Muscle layer of colon (tissue), 2 donors: ENCODE results near the gene PLA2G6.

Experiments
- H3K27ac ChIP-seq: one replicate; pipeline ENCODE4 v1.7.0; 2013; ENCODE audit warnings: low read depth, mild to moderate bottlenecking, low read length, moderate library complexity
- H3K27me3 ChIP-seq, 2 donors: one replicate each; pipeline ENCODE4 v1.7.0; 2013; ENCODE audit warnings: low read length in 2 of 2, mild to moderate bottlenecking in 2 of 2; ENCODE audit not compliant: insufficient read depth in 2 of 2, control insufficient read depth in 1 of 2
- H3K36me3 ChIP-seq: one replicate; pipeline ENCODE4 v1.7.0; 2013; ENCODE audit warnings: mild to moderate bottlenecking, low read length; ENCODE audit not compliant: insufficient read depth
- H3K4me1 ChIP-seq: one replicate; pipeline ENCODE4 v1.7.0; 2013; ENCODE audit warnings: mild to moderate bottlenecking, low read length; ENCODE audit not compliant: insufficient read depth
- H3K4me3 ChIP-seq, 2 donors: one replicate each; pipeline ENCODE4 v1.7.0; 2013; ENCODE audit warnings: low read length in 2 of 2, low read depth in 1 of 2, mild to moderate bottlenecking in 1 of 2, moderate library complexity in 1 of 2
- H3K9ac ChIP-seq: one replicate; pipeline ENCODE4 v1.7.0; 2013; ENCODE audit warnings: low read length
- H3K9me3 ChIP-seq: one replicate; pipeline ENCODE4 v1.7.0; 2013; ENCODE audit warnings: mild to moderate bottlenecking, low read length
- donor health status: abdominal sarcoma.
- donor health status: Adenocarcinoma of cecum.

The PLA2G6 gene

DNA sequence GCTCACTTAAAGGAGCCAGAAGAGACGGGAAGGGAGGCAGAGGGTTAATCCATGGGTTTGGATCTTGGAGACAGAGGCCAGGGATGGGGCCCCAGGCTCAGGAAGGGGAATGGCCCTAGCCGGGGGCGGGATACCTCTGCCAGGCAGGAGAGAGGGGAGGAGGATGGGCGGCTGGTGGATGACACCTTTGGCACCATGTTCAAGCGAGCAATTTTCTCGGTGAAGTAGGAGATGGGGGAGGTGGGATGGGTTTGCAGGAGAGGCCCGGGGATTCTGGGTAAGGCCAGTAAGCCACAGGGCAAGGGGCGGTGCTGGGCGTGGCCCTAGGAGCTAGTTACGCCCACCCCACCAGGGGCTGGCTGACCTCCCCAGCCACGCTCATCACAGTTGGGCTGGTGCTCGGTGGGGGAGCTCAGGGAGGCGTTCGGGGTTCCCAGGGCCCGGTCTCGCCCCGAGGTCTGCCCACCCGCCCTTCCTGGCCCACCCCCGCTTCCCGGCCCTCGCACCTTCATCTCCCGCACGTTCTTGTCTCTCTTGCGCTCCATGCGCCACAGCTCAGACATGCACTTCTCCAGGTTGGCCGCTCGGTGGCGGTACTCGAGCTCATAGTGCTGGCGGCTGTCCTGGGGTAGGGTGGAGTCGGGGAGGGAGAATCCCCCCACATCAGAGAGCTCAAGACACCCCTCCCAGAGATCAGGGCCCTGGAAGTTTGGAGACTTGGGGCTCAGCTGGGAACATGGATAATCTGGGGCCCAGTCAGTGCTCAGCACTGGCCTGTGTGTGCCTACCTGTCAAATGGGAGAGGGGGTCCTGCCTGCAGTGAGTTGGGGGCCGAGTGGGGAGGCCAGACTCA is 83.8 kb downstream of the PLA2G6 start:
- no peak overlapping the region for H3K4me3 ChIP-seq
- no peaks in the 10 kb centered on the region for H3K4me1 ChIP-seq
- no peaks in the 10 kb centered on the region for H3K36me3 ChIP-seq
- no peaks in the 10 kb centered on the region for H3K9me3 ChIP-seq
- no peak overlapping the region for H3K9ac ChIP-seq
- no peak overlapping the region for H3K27ac ChIP-seq
- H3K27me3 ChIP-seq = no peaks in the 10 kb centered on the region

DNA sequence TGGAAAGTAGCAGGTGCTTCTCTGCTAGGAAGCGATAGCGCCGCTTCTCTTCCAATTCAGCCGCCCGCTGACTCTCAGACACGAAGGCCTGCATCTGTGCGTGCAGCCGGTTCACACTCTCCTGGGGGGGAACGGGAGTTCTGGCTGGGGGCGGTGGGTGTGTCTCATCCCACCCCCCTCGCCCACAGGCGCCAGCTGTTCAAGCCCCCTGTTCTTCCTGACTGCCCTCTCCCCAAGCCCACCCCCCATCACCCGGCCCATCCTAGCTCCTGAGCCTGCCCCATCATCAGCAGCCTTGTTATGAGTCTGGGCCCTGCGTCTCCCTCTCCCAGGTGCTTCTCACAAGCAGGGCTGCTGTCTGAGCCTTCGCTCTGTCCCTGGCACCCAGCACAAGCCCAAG is 84.6 kb downstream of the PLA2G6 start:
- no peaks in the 10 kb centered on the region for H3K4me1 ChIP-seq
- H3K9ac ChIP-seq = no peak overlapping the region
- H3K36me3 ChIP-seq = no peaks in the 10 kb centered on the region
- H3K9me3 ChIP-seq = no peaks in the 10 kb centered on the region
- no peak overlapping the region for H3K4me3 ChIP-seq
- H3K27ac ChIP-seq = no peak overlapping the region
- no peaks in the 10 kb centered on the region for H3K27me3 ChIP-seq

DNA sequence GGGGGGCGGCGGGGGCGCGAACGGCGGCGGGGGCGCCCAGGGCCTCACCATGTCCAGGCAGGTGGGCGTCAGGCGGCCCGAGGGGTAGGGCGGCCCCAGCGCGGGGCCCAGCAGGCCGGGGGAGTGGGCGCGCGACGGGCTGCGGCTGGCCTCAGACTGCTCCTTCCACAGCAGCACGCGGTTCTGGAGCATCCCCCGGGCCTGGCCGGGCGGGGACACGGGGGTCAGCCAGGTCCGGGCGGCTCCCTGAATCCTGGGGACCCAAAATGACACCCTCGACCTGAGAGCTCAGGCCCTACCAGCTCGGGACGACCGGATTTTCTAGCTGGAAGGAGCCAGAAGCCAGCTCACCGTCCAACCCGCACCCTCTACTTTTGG is 92.2 kb downstream of the PLA2G6 start:
- H3K27ac ChIP-seq = no peak overlapping the region
- H3K9me3 ChIP-seq = no peaks in the 10 kb centered on the region
- no peaks in the 10 kb centered on the region for H3K4me1 ChIP-seq
- no peak overlapping the region for H3K9ac ChIP-seq
- H3K36me3 ChIP-seq = no peaks in the 10 kb centered on the region
- H3K27me3 ChIP-seq = peaks cover 0 to 24% of the 10 kb centered on the region in 2 donors
- no peak overlapping the region for H3K4me3 ChIP-seq

- Histone ChIP-seq H3K9ac (no peak overlapping the region), H3K4me1 (no peaks in the 10 kb centered on the region), H3K36me3 (no peaks in the 10 kb centered on the region), H3K27ac (no peak overlapping the region), H3K27me3 (peaks cover 0 to 29% of the 10 kb centered on the region in 2 donors), H3K4me3 (no peak overlapping the region), H3K9me3 (no peaks in the 10 kb centered on the region)
Observed at GRCh38 chr22:38088629-38089473, 92.8 kb downstream of the PLA2G6 start.

DNA sequence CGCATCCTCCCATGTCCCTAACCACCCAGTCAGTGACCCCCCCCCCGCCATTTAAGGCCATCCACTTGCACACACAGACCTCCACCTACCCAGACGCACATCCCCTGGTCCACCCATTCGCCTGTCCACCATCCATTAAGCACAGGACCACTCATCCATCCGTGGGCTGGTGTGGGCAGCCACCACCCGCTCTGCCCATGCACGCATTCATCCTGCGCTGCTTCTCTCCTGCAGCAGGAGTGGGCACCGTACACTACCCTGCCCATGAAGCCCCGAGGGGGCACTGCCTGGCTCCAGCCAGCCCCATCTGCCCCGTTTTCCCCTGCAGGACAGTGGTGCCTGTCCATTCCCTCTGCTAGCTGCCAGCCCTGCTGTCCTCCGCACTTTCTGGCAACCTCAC is 93.8 kb downstream of the PLA2G6 start:
- Histone ChIP-seq H3K4me1 (no peaks in the 10 kb centered on the region), H3K9ac (no peak overlapping the region), H3K27ac (no peak overlapping the region), H3K9me3 (no peaks in the 10 kb centered on the region), H3K36me3 (no peaks in the 10 kb centered on the region), H3K4me3 (no peak overlapping the region), H3K27me3 (peaks cover 3 to 39% of the 10 kb centered on the region in 2 donors)

- Histone ChIP-seq H3K27ac (no peak overlapping the region), H3K4me3 (no peak overlapping the region), H3K9ac (no peak overlapping the region), H3K36me3 (no peaks in the 10 kb centered on the region), H3K27me3 (peaks cover 3 to 48% of the 10 kb centered on the region in 2 donors), H3K4me1 (peaks cover 1% of the 10 kb centered on the region), H3K9me3 (no peaks in the 10 kb centered on the region)
Observed at GRCh38 chr22:38086942-38087341, 94.7 kb downstream of the PLA2G6 start.

DNA sequence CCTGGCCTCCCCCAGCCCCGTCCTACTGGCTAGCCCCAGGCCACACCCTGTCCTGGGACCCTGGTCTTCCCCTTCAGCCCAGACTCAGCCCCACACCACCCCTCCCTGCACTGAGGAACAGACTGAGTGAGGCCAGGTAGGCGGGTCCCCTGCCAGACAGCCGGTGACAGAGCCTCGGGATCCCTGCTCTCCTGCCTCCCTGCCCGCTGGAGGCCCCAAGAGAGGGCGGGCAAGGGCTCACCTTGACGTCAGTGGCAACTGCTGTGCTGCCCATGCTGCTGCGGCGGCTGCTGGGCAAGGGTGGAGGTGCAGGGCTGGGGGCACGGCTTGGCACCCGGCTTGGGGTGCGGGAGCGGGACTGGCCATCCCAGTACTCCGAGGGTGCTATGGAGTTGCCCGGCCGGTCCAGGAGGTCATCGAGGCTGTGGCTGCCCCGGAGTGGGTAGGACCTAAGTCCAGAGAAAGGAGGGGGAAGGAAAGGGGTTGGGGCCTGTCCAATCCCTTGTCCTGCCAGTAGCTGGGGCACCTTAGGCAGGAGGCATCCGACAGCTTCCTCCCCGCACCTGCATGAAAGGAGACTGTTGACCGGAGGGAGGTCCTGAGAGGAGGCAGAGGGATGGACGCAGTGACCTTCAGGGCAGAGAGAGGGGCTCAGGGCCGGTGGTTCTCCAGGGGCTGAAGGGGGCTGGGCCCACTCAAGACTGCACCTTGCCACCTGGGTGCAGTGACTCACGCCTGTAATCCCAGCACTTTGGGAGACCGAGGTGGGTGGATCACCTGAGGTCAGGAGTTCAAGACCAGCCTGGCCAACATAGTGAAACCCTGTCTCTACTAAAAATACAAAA is 95.4 kb downstream of the PLA2G6 start:
- Histone ChIP-seq H3K9ac (no peak overlapping the region), H3K27ac (no peak overlapping the region), H3K27me3 (peaks cover 3 to 54% of the 10 kb centered on the region in 2 donors), H3K9me3 (no peaks in the 10 kb centered on the region), H3K4me3 (no peak overlapping the region), H3K4me1 (peaks cover 7% of the 10 kb centered on the region), H3K36me3 (no peaks in the 10 kb centered on the region)

DNA sequence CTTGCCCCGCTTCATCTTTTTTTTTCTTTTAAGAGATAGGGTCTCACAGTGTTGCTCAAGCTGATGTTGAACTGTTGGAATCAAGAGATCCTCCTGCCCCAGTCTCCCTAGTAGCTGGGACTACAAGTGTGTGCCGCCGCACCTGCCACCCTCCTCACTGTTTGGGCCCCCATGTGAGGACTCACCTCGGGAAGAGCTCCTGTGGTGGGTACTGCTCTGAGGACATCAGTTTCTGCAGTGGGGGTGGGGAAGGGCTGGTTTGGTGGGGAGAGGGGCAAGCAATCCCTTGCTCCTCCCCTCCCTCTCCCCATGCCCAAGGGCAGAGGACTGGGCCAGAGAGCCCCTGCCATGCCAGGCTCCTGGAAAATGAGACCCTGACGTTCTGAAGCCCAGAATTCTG is 96.1 kb downstream of the PLA2G6 start:
- H3K36me3 ChIP-seq = no peaks in the 10 kb centered on the region
- peaks cover 3 to 60% of the 10 kb centered on the region in 2 donors for H3K27me3 ChIP-seq
- no peak overlapping the region for H3K9ac ChIP-seq
- H3K4me3 ChIP-seq = no peak overlapping the region
- H3K27ac ChIP-seq = no peak overlapping the region
- H3K4me1 ChIP-seq = peaks cover 7% of the 10 kb centered on the region
- H3K9me3 ChIP-seq = no peaks in the 10 kb centered on the region

DNA sequence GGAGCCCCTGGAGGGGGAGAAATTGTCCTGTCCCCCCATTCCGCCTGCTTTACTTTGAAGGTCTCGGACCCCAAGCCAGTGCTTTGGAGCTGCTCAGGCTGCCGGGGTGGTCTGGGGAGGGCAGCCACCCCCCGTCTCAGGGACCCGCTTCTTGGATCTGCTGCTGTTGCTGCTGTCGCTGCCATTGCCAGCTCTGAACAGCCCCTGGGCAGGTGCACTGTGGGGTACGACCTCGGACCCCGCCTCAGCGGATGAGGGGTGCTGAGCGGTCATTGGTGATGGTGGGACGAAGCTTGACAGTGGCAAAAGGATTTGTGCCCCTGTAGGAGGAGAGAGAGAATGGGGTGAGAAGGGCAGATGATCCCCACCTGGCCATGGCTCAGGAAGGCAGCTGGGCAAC is 96.6 kb downstream of the PLA2G6 start:
- Histone ChIP-seq H3K4me1 (peaks cover 7% of the 10 kb centered on the region), H3K9me3 (no peaks in the 10 kb centered on the region), H3K27ac (no peak overlapping the region), H3K9ac (no peak overlapping the region), H3K27me3 (peaks cover 3 to 60% of the 10 kb centered on the region in 2 donors), H3K4me3 (no peak overlapping the region), H3K36me3 (no peaks in the 10 kb centered on the region)

GRCh38 chr22:38083931-38084631 is 97.5 kb downstream of the PLA2G6 start, which contains the start of gene SLC16A8:
Gene SLC16A8, minus strand, starts transcription at chr22:38084184. Its CDS starts 1,311 bp downstream, at chr22:38082873.
- Histone ChIP-seq H3K36me3 (no peaks in the 10 kb centered on the region), H3K9me3 (no peaks in the 10 kb centered on the region), H3K27me3 (peaks cover 3 to 58% of the 10 kb centered on the region in 2 donors), H3K4me3 (no peak within 1 kb of the TSS), H3K4me1 (peaks cover 7% of the 10 kb centered on the region), H3K9ac (no peak within 1 kb of the TSS), H3K27ac (no peak within 1 kb of the TSS)
